ENCODE measurements around the gene AUTS2. TPM values are rescaled to one million over a fixed set of nuclear protein-coding genes. Genes with fewer than 3 reads are reported as not detected.

Gene AUTS2
- total RNA-seq, 1 donor from 2014 or later = 56.0 TPM

- no peaks in the 10 kb centered on the region for H3K36me3 ChIP-seq
- intact Hi-C loops (cut with DNase I) = no loop called here
- no peak for ATAC-seq
- H3K4me1 ChIP-seq = no peaks in the 10 kb centered on the region
- no peak overlapping the region for H3K4me3 ChIP-seq
- no peak for DNase-seq
- H3K27me3 ChIP-seq = no peaks in the 10 kb centered on the region
- H3K9me3 ChIP-seq = no peaks in the 10 kb centered on the region
- no peak overlapping the region for H3K27ac ChIP-seq
- TF ChIP-seq CTCF (IDR thresholded peaks at IDR 0.05) = no peak
Measured at GRCh38 chr7:70178211-70178610, 579.9 kb downstream of the AUTS2 start.

- DNase-seq = no peak
- no peaks in the 10 kb centered on the region for H3K9me3 ChIP-seq
- intact Hi-C loops (cut with DNase I) = no loop called here
- H3K4me3 ChIP-seq = no peak overlapping the region
- peak; percentile 86 for ATAC-seq
- TF ChIP-seq CTCF (IDR thresholded peaks at IDR 0.05) = no peak
- H3K27me3 ChIP-seq = no peaks in the 10 kb centered on the region
- no peaks in the 10 kb centered on the region for H3K36me3 ChIP-seq
- no peak overlapping the region for H3K27ac ChIP-seq
- H3K4me1 ChIP-seq = no peaks in the 10 kb centered on the region
Measured at GRCh38 chr7:70178787-70179186, 580.5 kb downstream of the AUTS2 start.

GRCh38 chr7:70182521-70182920, 584.2 kb downstream of the AUTS2 start:
- H3K27ac ChIP-seq = no peak overlapping the region
- TF ChIP-seq CTCF (IDR thresholded peaks at IDR 0.05) = no peak
- DNase-seq = no peak
- no peaks in the 10 kb centered on the region for H3K9me3 ChIP-seq
- no peak for ATAC-seq
- intact Hi-C loops (cut with DNase I) = no loop called here
- no peaks in the 10 kb centered on the region for H3K27me3 ChIP-seq
- no peak overlapping the region for H3K4me3 ChIP-seq
- no peaks in the 10 kb centered on the region for H3K36me3 ChIP-seq
- H3K4me1 ChIP-seq = no peaks in the 10 kb centered on the region

- H3K27ac ChIP-seq = no peak overlapping the region
- no peaks in the 10 kb centered on the region for H3K36me3 ChIP-seq
- DNase-seq = no peak
- no peaks in the 10 kb centered on the region for H3K9me3 ChIP-seq
- H3K4me3 ChIP-seq = no peak overlapping the region
- ATAC-seq = no peak
- TF ChIP-seq CTCF (IDR thresholded peaks at IDR 0.05) = no peak
- H3K27me3 ChIP-seq = no peaks in the 10 kb centered on the region
- intact Hi-C loops (cut with DNase I) = no loop called here
- H3K4me1 ChIP-seq = no peaks in the 10 kb centered on the region
Measured at GRCh38 chr7:70183278-70183677, 585.0 kb downstream of the AUTS2 start.

- Histone ChIP-seq H3K4me1 (no peaks in the 10 kb centered on the region), H3K9me3 (no peaks in the 10 kb centered on the region), H3K27ac (no peak overlapping the region), H3K36me3 (no peaks in the 10 kb centered on the region), H3K27me3 (no peaks in the 10 kb centered on the region), H3K4me3 (no peak overlapping the region)
- TF ChIP-seq CTCF (IDR thresholded peaks at IDR 0.05) = no peak
- intact Hi-C loops (cut with DNase I) = no loop called here
- no peak for DNase-seq
- no peak for ATAC-seq
Measured at GRCh38 chr7:70188901-70189650, 590.8 kb downstream of the AUTS2 start.

GRCh38 chr7:70189776-70190175, 591.5 kb downstream of the AUTS2 start:
- DNase-seq (no peak), ATAC-seq (no peak)
- TF ChIP-seq CTCF (IDR thresholded peaks at IDR 0.05) = no peak
- no peak overlapping the region for H3K4me3 ChIP-seq
- H3K4me1 ChIP-seq = no peaks in the 10 kb centered on the region
- no peaks in the 10 kb centered on the region for H3K36me3 ChIP-seq
- H3K9me3 ChIP-seq = no peaks in the 10 kb centered on the region
- no peaks in the 10 kb centered on the region for H3K27me3 ChIP-seq
- H3K27ac ChIP-seq = no peak overlapping the region
- intact Hi-C loops (cut with DNase I) = no loop called here
